ENCODE measurements around the gene PEPD. TPM values are rescaled to one million over a fixed set of nuclear protein-coding genes. Genes with fewer than 3 reads are reported as not detected.

Gene PEPD
- total RNA-seq, 1 experiment from 2014 or later = 14.2 TPM

- Histone ChIP-seq H3K4me2 (ENCODE audit: low read depth, low read length, poor library complexity, severe bottlenecking) (no peak overlapping the region), H2AFZ (ENCODE audit: low read length) (no peak overlapping the region), H3K36me3 (ENCODE audit: insufficient read depth, low read length) (no peaks in the 10 kb centered on the region), H3K27me3 (ENCODE audit: low read length) (no peaks in the 10 kb centered on the region), H3K4me1 (ENCODE audit: low read length) (no peaks in the 10 kb centered on the region), H3K4me3 (ENCODE audit: low read length) (no peak overlapping the region), H3K9ac (ENCODE audit: low read length) (no peak overlapping the region), H3K27ac (ENCODE audit: low read length) (no peak overlapping the region), H4K20me1 (ENCODE audit: insufficient read depth, low read depth, low read length) (peaks cover 8% of the 10 kb centered on the region; the same call in 1 of the 2 replicates), H3K9me2 (replicated peaks; ENCODE audit: insufficient read depth, low read length) (no peaks in the 10 kb centered on the region), H3K79me2 (ENCODE audit: low read length) (no peaks in the 10 kb centered on the region), H3K9me3 (ENCODE audit: low read length) (no peaks in the 10 kb centered on the region)
- DNase-seq = no peak
Observed at GRCh38 chr19:33470040-33470330, 51.6 kb downstream of the PEPD start.

- no peak overlapping the region for H3K4me3 ChIP-seq (ENCODE audit: low read length)
- no peak overlapping the region for H3K27ac ChIP-seq (ENCODE audit: low read length)
- DNase-seq = no peak
- H3K4me1 ChIP-seq (ENCODE audit: low read length) = no peaks in the 10 kb centered on the region
- no peaks in the 10 kb centered on the region for H3K79me2 ChIP-seq (ENCODE audit: low read length)
- H2AFZ ChIP-seq (ENCODE audit: low read length) = no peak overlapping the region
- no peaks in the 10 kb centered on the region for H3K9me3 ChIP-seq (ENCODE audit: low read length)
- no peaks in the 10 kb centered on the region for H3K27me3 ChIP-seq (ENCODE audit: low read length)
- H4K20me1 ChIP-seq (ENCODE audit: insufficient read depth, low read depth, low read length) = peaks cover 8% of the 10 kb centered on the region; the same call in 1 of the 2 replicates
- no peak overlapping the region for H3K9ac ChIP-seq (ENCODE audit: low read length)
- H3K36me3 ChIP-seq (ENCODE audit: insufficient read depth, low read length) = no peaks in the 10 kb centered on the region
- no peaks in the 10 kb centered on the region for H3K9me2 ChIP-seq (replicated peaks; ENCODE audit: insufficient read depth, low read length)
- H3K4me2 ChIP-seq (ENCODE audit: low read depth, low read length, poor library complexity, severe bottlenecking) = no peak overlapping the region
Observed at GRCh38 chr19:33469171-33470039, 52.2 kb downstream of the PEPD start.

- Histone ChIP-seq H2AFZ (ENCODE audit: low read length) (no peak overlapping the region), H3K36me3 (ENCODE audit: insufficient read depth, low read length) (no peaks in the 10 kb centered on the region), H3K9me2 (replicated peaks; ENCODE audit: insufficient read depth, low read length) (no peaks in the 10 kb centered on the region), H3K79me2 (ENCODE audit: low read length) (no peaks in the 10 kb centered on the region), H3K4me3 (ENCODE audit: low read length) (no peak overlapping the region), H3K27ac (ENCODE audit: low read length) (no peak overlapping the region), H3K9ac (ENCODE audit: low read length) (no peak overlapping the region), H3K9me3 (ENCODE audit: low read length) (no peaks in the 10 kb centered on the region), H4K20me1 (ENCODE audit: insufficient read depth, low read depth, low read length) (peaks cover 8% of the 10 kb centered on the region; the same call in 1 of the 2 replicates), H3K4me2 (ENCODE audit: low read depth, low read length, poor library complexity, severe bottlenecking) (no peak overlapping the region), H3K4me1 (ENCODE audit: low read length) (no peaks in the 10 kb centered on the region), H3K27me3 (ENCODE audit: low read length) (no peaks in the 10 kb centered on the region)
- DNase-seq = no peak
Observed at GRCh38 chr19:33468361-33469170, 53.0 kb downstream of the PEPD start.

GRCh38 chr19:33467851-33468250 is 53.7 kb downstream of the PEPD start:
- Histone ChIP-seq H3K4me3 (ENCODE audit: low read length) (no peak overlapping the region), H3K9me3 (ENCODE audit: low read length) (no peaks in the 10 kb centered on the region), H3K4me2 (ENCODE audit: low read depth, low read length, poor library complexity, severe bottlenecking) (no peak overlapping the region), H3K4me1 (ENCODE audit: low read length) (no peaks in the 10 kb centered on the region), H3K27me3 (ENCODE audit: low read length) (no peaks in the 10 kb centered on the region), H3K36me3 (ENCODE audit: insufficient read depth, low read length) (no peaks in the 10 kb centered on the region), H4K20me1 (ENCODE audit: insufficient read depth, low read depth, low read length) (peaks cover 8% of the 10 kb centered on the region; the same call in 1 of the 2 replicates), H3K9ac (ENCODE audit: low read length) (no peak overlapping the region), H3K79me2 (ENCODE audit: low read length) (no peaks in the 10 kb centered on the region), H3K27ac (ENCODE audit: low read length) (no peak overlapping the region), H2AFZ (ENCODE audit: low read length) (no peak overlapping the region), H3K9me2 (replicated peaks; ENCODE audit: insufficient read depth, low read length) (no peaks in the 10 kb centered on the region)
- DNase-seq = no peak

- Histone ChIP-seq H3K27ac (ENCODE audit: low read length) (no peak overlapping the region), H3K9me2 (replicated peaks; ENCODE audit: insufficient read depth, low read length) (no peaks in the 10 kb centered on the region), H4K20me1 (ENCODE audit: insufficient read depth, low read depth, low read length) (peaks cover 8% of the 10 kb centered on the region; the same call in 1 of the 2 replicates), H3K36me3 (ENCODE audit: insufficient read depth, low read length) (no peaks in the 10 kb centered on the region), H3K4me2 (ENCODE audit: low read depth, low read length, poor library complexity, severe bottlenecking) (no peak overlapping the region), H3K4me3 (ENCODE audit: low read length) (no peak overlapping the region), H3K9me3 (ENCODE audit: low read length) (no peaks in the 10 kb centered on the region), H3K27me3 (ENCODE audit: low read length) (no peaks in the 10 kb centered on the region), H3K9ac (ENCODE audit: low read length) (no peak overlapping the region), H3K79me2 (ENCODE audit: low read length) (no peaks in the 10 kb centered on the region), H2AFZ (ENCODE audit: low read length) (no peak overlapping the region), H3K4me1 (ENCODE audit: low read length) (no peaks in the 10 kb centered on the region)
- DNase-seq = no peak
Observed at GRCh38 chr19:33465834-33466233, 55.8 kb downstream of the PEPD start.

GRCh38 chr19:33465371-33465770 is 56.2 kb downstream of the PEPD start:
- Histone ChIP-seq H3K36me3 (ENCODE audit: insufficient read depth, low read length) (no peaks in the 10 kb centered on the region), H3K9me3 (ENCODE audit: low read length) (no peaks in the 10 kb centered on the region), H3K27ac (ENCODE audit: low read length) (no peak overlapping the region), H3K4me2 (ENCODE audit: low read depth, low read length, poor library complexity, severe bottlenecking) (no peak overlapping the region), H3K9me2 (replicated peaks; ENCODE audit: insufficient read depth, low read length) (no peaks in the 10 kb centered on the region), H3K9ac (ENCODE audit: low read length) (no peak overlapping the region), H4K20me1 (ENCODE audit: insufficient read depth, low read depth, low read length) (peaks cover 8% of the 10 kb centered on the region; the same call in 1 of the 2 replicates), H3K79me2 (ENCODE audit: low read length) (no peaks in the 10 kb centered on the region), H2AFZ (ENCODE audit: low read length) (no peak overlapping the region), H3K4me3 (ENCODE audit: low read length) (no peak overlapping the region), H3K27me3 (ENCODE audit: low read length) (no peaks in the 10 kb centered on the region), H3K4me1 (ENCODE audit: low read length) (no peaks in the 10 kb centered on the region)
- DNase-seq = no peak

GRCh38 chr19:33464733-33465115 is 56.9 kb downstream of the PEPD start:
- Histone ChIP-seq H4K20me1 (ENCODE audit: insufficient read depth, low read depth, low read length) (peaks cover 8% of the 10 kb centered on the region; the same call in 1 of the 2 replicates), H3K4me2 (ENCODE audit: low read depth, low read length, poor library complexity, severe bottlenecking) (no peak overlapping the region)

GRCh38 chr19:33464010-33464732 is 57.4 kb downstream of the PEPD start:
- no peak overlapping the region for H3K4me2 ChIP-seq (ENCODE audit: low read depth, low read length, poor library complexity, severe bottlenecking)
- no peaks in the 10 kb centered on the region for H3K9me2 ChIP-seq (replicated peaks; ENCODE audit: insufficient read depth, low read length)
- H3K9me3 ChIP-seq (ENCODE audit: low read length) = no peaks in the 10 kb centered on the region
- H3K36me3 ChIP-seq (ENCODE audit: insufficient read depth, low read length) = no peaks in the 10 kb centered on the region
- no peaks in the 10 kb centered on the region for H3K27me3 ChIP-seq (ENCODE audit: low read length)
- H3K27ac ChIP-seq (ENCODE audit: low read length) = no peak overlapping the region
- no peaks in the 10 kb centered on the region for H3K79me2 ChIP-seq (ENCODE audit: low read length)
- no peak overlapping the region for H2AFZ ChIP-seq (ENCODE audit: low read length)
- no peak for DNase-seq
- H4K20me1 ChIP-seq (ENCODE audit: insufficient read depth, low read depth, low read length) = peaks cover 8% of the 10 kb centered on the region; the same call in 1 of the 2 replicates
- no peak overlapping the region for H3K9ac ChIP-seq (ENCODE audit: low read length)
- no peaks in the 10 kb centered on the region for H3K4me1 ChIP-seq (ENCODE audit: low read length)
- no peak overlapping the region for H3K4me3 ChIP-seq (ENCODE audit: low read length)

More at GRCh38 chr19:33464733-33465115, 56.9 kb downstream of the PEPD start:
- no peak for DNase-seq
- no peak overlapping the region for H3K27ac ChIP-seq (ENCODE audit: low read length)
- H3K79me2 ChIP-seq (ENCODE audit: low read length) = no peaks in the 10 kb centered on the region
- no peak overlapping the region for H3K9ac ChIP-seq (ENCODE audit: low read length)
- no peaks in the 10 kb centered on the region for H3K9me3 ChIP-seq (ENCODE audit: low read length)
- no peak overlapping the region for H2AFZ ChIP-seq (ENCODE audit: low read length)
- H3K9me2 ChIP-seq (replicated peaks; ENCODE audit: insufficient read depth, low read length) = no peaks in the 10 kb centered on the region
- H3K27me3 ChIP-seq (ENCODE audit: low read length) = no peaks in the 10 kb centered on the region
- no peaks in the 10 kb centered on the region for H3K4me1 ChIP-seq (ENCODE audit: low read length)
- H3K4me3 ChIP-seq (ENCODE audit: low read length) = no peak overlapping the region
- no peaks in the 10 kb centered on the region for H3K36me3 ChIP-seq (ENCODE audit: insufficient read depth, low read length)

Measured in Karpas-422 (cell line).